HepG2 (cell line): Measurements from ENCODE around the gene RCOR1. TPM values are rescaled to one million over a fixed set of nuclear protein-coding genes. Genes with fewer than 3 reads are reported as not detected.
A peak's percentile ranks its signal among the peaks of the same experiment; 100 is the strongest.

Experiments used
- ATAC-seq: fragments of 200-7000 bp; cut with Tn5 transposase; 3 replicates; pipeline ENCODE4 v1.9.1; 2020; ENCODE audit warnings: mild to moderate bottlenecking, moderate library complexity
- BruUV-seq: library from RNA; stranded (reverse); fragments of 400-500 nt; replicated peaks from 2 replicates; lab custom pipeline; 2021; lab: Mats Ljungman, UMichigan
- CTCF ChIA-PET: fragments of 300-600 bp; formaldehyde crosslinking; extraction: SDS; loops from one replicate; lab custom pipeline; 2021; ENCODE audit warnings: low total read pairs, inconsistent platforms, low intra/inter-chr PET ratio; lab: Yijun Ruan, JAX
- POLR2A ChIA-PET: fragments of 350-600 bp; sonication (Branson Sonifier 250); formaldehyde crosslinking; loops from one replicate; lab custom pipeline; 2020; ENCODE audit warnings: antibody characterized with exemption, inconsistent platforms; lab: Yijun Ruan, JAX
- DNase-seq: peaks from one replicate; pipeline ENCODE4 v3.0.0-alpha.2; 2015; ENCODE audit warnings: low spot score
- FAIRE-seq: peaks from 3 replicates; lab custom pipeline; 2011; peaks lifted over from hg19 to GRCh38; lab: Jason Lieb, UNC
- H2AFZ ChIP-seq: one replicate; pipeline ENCODE4 v1.6.1; 2011; ENCODE audit warnings: low read length, inconsistent platforms
- H3K27ac ChIP-seq: fragments of 300-600 bp; 3 replicates; pipeline ENCODE4 v1.8.0; 2011; ENCODE audit warnings: mixed run types, mild to moderate bottlenecking, mixed read lengths, low read length, inconsistent platforms; ENCODE audit not compliant: insufficient read depth; ENCODE audit errors: extremely low read length
- H3K27me3 ChIP-seq, 2 experiments: fragments of 200-600 bp in 1 of 2; 2 replicates in 1 of 2; 3 replicates in 1 of 2; pipeline versions ENCODE4 v1.6.0 to v1.8.0; 2011; ENCODE audit warnings: low read length in 2 of 2, mild to moderate bottlenecking in 2 of 2, moderate library complexity in 2 of 2, inconsistent platforms in 1 of 2; ENCODE audit not compliant: insufficient read depth in 2 of 2, control insufficient read depth in 1 of 2
- H3K36me3 ChIP-seq, 2 experiments: fragments of 200-600 bp in 1 of 2; replicated peaks in 1 of 2; 2 replicates in 1 of 2; 3 replicates in 1 of 2; pipeline versions ENCODE4 v1.5.1 to v1.8.0; 2011; ENCODE audit warnings: low read length in 2 of 2, inconsistent platforms in 1 of 2; ENCODE audit not compliant: insufficient read depth in 2 of 2, control insufficient read depth in 1 of 2
- H3K4me1 ChIP-seq: 2 replicates; pipeline ENCODE4 v1.5.1; 2012; ENCODE audit warnings: low read length, inconsistent platforms; ENCODE audit not compliant: insufficient read depth
- H3K4me2 ChIP-seq: 2 replicates; pipeline ENCODE4 v1.6.0; 2011; ENCODE audit warnings: low read depth, low read length, inconsistent platforms
- H3K4me3 ChIP-seq, 3 experiments: fragments of 200-600 bp in 1 of 3; sonication (generic), shearing (Covaris generic) in 1 of 3; replicated peaks in 1 of 3; 2 replicates each; pipeline ENCODE4 v1.5.1; 2011 to 2016; ENCODE audit warnings: low read length in 3 of 3, inconsistent platforms in 2 of 3, low read depth in 2 of 3, mild to moderate bottlenecking in 2 of 3, control low read depth in 1 of 3, mixed read lengths in 1 of 3; ENCODE audit not compliant: insufficient read depth in 1 of 3
- H3K79me2 ChIP-seq: one replicate; pipeline ENCODE4 v1.6.1; 2011; ENCODE audit warnings: low read length, inconsistent platforms; ENCODE audit not compliant: insufficient read depth
- H3K9ac ChIP-seq: 2 replicates; pipeline ENCODE4 v1.6.0; 2011; ENCODE audit warnings: mild to moderate bottlenecking, low read depth, low read length, inconsistent platforms; ENCODE audit not compliant: insufficient read depth
- H3K9me3 ChIP-seq: 2 replicates; pipeline ENCODE4 v1.5.1; 2012; ENCODE audit warnings: mild to moderate bottlenecking, low read length
- H4K20me1 ChIP-seq: 2 replicates; pipeline ENCODE4 v1.6.0; 2011; ENCODE audit warnings: inconsistent platforms, mild to moderate bottlenecking, low read length, moderate library complexity; ENCODE audit not compliant: insufficient read depth
- HNF1B ChIP-seq: sonication (generic); formaldehyde crosslinking; IDR thresholded peaks from 2 replicates; pipeline ENCODE4 v1.5.1; 2020; ENCODE audit warnings: mild to moderate bottlenecking, moderate library complexity, missing genetic modification reagents
- NFYB ChIP-seq: sonication (generic); formaldehyde crosslinking; IDR thresholded peaks from 2 replicates; pipeline ENCODE4 v1.4.0; 2020; ENCODE audit warnings: missing genetic modification reagents
- SMYD3 ChIP-seq: sonication (generic); formaldehyde crosslinking; IDR thresholded peaks from 2 replicates; pipeline ENCODE4 v1.8.1; 2023; ENCODE audit warnings: mild to moderate bottlenecking, missing genetic modification reagents
- THAP11 ChIP-seq: IDR thresholded peaks from 2 replicates; pipeline ENCODE4 v1.6.1; 2016; ENCODE audit warnings: missing biosample characterization, missing genetic modification reagents
- ZFP36L2 ChIP-seq: sonication (generic); formaldehyde crosslinking; IDR thresholded peaks from 2 replicates; pipeline ENCODE4 v1.4.0; 2020; ENCODE audit warnings: missing genetic modification reagents
- WGBS: methylation state at CpG from one replicate; pipeline ENCODE4 v1.1.6; 2017; ENCODE audit warnings: low lambda C conversion rate; 5-methylcytosine and 5-hydroxymethylcytosine counted together
- in situ Hi-C: cut with HindIII; loops from 2 replicates; pipeline ENCODE4 v1.10.0; 2017; ENCODE audit warnings: low pct_unique_long_range_greater_than_20kb; ENCODE audit not compliant: extremely low pct_ligation_motif_present
- intact Hi-C: fragments of 100-400 bp; cut with micrococcal nuclease; formaldehyde crosslinking; loops from one replicate; pipeline ENCODE4 v1.10.0; 2022; ENCODE audit not compliant: unreplicated experiment
- polyA plus RNA-seq, 8 experiments: library from polyadenylated mRNA; depleted of rRNA in 3 of 8; stranded (reverse) in 7 of 8; unstranded in 1 of 8; fragments of >200 nt; fragmentation: Illumina TruSeq in 4 of 8; extraction: Trizol in 4 of 8; gene quantifications; 2 replicates each; pipeline versions ENCODE4 v1.2.1 to v1.2.3, GENCODE V29; 2011 to 2016; ENCODE audit warnings: low read depth in 4 of 8, missing spikeins in 1 of 8, mixed read lengths in 1 of 8; ENCODE audit not compliant: insufficient read depth in 1 of 8
- total RNA-seq, 5 experiments: library from RNA; depleted of rRNA; stranded (reverse); fragments of >200 nt; fragmentation: Illumina TruSeq; extraction: Trizol; gene quantifications; 2 replicates each; pipeline ENCODE4 v1.2.3, GENCODE V29; 2016; ENCODE audit warnings: low read depth in 1 of 5

The RCOR1 gene
- total and polyA plus RNA-seq, 2 of the 13 experiments (the other 11 are each of a cell fraction or from before 2014, with no cell fraction given) = 10.2 to 11.1 TPM

GRCh38 chr14:102593061-102593824, 794 bp downstream of the RCOR1 start (continued):
- TF ChIP-seq THAP11 (CRISPR knock-in tag) = no peak
- TF ChIP-seq NFYB (CRISPR knock-in tag) = no peak
- no peak for TF ChIP-seq ZFP36L2

- ChIA-PET POLR2A (interaction anchor here (1.0 to 5.3 kb wide), 6 partner anchors 8 to 101 kb away, joined by 3 to 58 read pairs (median 8); no protein-coding TSS in a partner anchor), CTCF (interaction anchor here (1.2 to 3.0 kb wide), 2 partner anchors 69 to 90 kb away, joined by 3 to 9 read pairs; no protein-coding TSS in a partner anchor)
- intact Hi-C loops = loop anchor here (1.0 to 5.0 kb wide), 5 partner anchors 49 to 271 kb away; partner anchors contain the start of genes CINP and TECPR2
- under 1% methylated on average over 6 of the region's 6 CpGs for WGBS
- in situ Hi-C loops = loop anchor here (5.0 kb wide), 1 partner anchor 51 kb away; no protein-coding TSS in a partner anchor
- Histone ChIP-seq H4K20me1 (peaks cover 16% of the 10 kb centered on the region; the same call in 1 of the 2 replicates), H3K4me3 (peak overlapping the region; percentile 94 to 97 (median 94)), H3K9ac (peak overlapping the region; percentile 88), H3K27ac (peak overlapping the region; percentile 65), H3K79me2 (peaks cover 48% of the 10 kb centered on the region), H3K4me1 (peaks cover 39% of the 10 kb centered on the region), H3K27me3 (no peaks in the 10 kb centered on the region; a peak in 1 of 5 replicates), H3K36me3 (no peaks in the 10 kb centered on the region; a peak in 1 of 5 replicates), H3K9me3 (no peaks in the 10 kb centered on the region), H2AFZ (no peak overlapping the region), H3K4me2 (peak overlapping the region; percentile 77)
- no peak for TF ChIP-seq SMYD3 (CRISPR knock-in tag)
- TF ChIP-seq HNF1B (CRISPR knock-in tag) = 0 out of 2 replicates have a peak, but pooled peaks have one; percentile 13
- FAIRE-seq = no peak
- DNase-seq = no peak
- ATAC-seq = no peak
- BruUV-seq = no TSS peak
Measured at GRCh38 chr14:102593825-102594137, 1.3 kb downstream of the RCOR1 start.
